NCI-H345 treated with DMSO at 0.1 percent for 48 hours (cell line): ENCODE measurements around the gene TMEM72.

Experiments used
- DNase-seq: peaks from one replicate; lab custom pipeline; 2025; ENCODE audit not compliant: unreplicated experiment; lab: John Stamatoyannopoulos, UW

TMEM72 gene

DNA sequence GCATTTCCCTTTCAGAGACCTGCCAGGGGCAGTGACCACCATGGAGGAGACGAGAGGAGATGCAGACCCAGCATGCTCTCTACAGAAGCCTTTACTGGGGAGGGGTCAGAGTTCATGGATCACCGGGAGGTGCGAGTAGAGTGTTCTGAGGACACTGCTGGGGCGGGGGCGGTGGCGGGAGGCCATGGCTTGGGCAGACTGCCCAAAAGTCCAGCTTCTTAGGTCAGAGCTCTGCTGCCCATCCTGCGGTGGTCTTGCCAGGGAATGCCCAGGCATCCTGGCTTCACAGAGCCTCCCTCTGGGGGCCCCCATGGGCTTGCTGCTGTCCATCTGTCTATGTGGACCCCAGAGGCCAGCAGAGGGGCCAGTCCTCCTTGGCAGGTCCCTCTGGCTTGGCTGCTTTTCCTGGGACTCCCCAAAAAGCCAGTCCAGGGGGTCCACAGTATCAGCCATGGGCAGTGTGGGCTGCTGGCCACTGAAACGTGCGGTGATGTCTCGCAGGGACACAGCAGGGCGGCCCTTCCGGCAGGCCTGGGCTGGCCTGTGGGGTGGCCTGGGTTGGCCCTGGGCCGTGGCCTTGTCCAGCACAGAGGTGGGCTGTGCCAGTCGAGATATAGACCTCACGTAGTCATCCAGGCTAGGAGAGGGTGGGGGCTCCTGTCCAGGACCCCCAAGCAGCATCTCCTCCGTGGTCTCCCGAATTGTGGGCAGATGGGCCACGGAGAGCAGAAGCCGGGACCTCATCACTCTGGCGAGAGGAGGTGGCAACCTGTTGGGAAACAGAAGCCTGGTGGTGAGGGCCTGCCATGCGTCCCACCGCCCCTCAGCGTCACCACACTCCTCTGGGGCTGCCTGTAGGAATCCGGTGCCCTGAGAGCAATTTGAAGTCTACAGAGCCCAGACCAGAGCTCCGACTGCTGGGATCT lies 66.4 kb downstream of the TMEM72 start:
- DNase-seq = no peak

DNA sequence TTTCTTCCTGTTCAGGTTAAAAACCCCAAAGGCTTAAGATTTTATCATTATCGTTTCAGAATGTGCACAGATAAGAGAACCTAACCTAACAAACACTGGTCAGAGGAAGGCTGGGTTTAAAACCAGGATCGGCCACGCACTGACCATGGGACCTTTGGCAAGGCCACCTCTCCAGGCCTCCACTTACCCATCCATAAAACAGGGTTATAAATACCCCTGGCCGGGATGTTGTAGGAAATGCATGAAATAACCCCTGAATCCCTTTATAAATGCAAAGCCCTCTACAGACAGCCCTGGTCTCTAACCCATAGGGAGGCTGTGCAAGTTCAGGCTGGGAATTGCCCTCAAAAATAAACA lies 67.1 kb downstream of the TMEM72 start:
- DNase-seq = no peak

DNA sequence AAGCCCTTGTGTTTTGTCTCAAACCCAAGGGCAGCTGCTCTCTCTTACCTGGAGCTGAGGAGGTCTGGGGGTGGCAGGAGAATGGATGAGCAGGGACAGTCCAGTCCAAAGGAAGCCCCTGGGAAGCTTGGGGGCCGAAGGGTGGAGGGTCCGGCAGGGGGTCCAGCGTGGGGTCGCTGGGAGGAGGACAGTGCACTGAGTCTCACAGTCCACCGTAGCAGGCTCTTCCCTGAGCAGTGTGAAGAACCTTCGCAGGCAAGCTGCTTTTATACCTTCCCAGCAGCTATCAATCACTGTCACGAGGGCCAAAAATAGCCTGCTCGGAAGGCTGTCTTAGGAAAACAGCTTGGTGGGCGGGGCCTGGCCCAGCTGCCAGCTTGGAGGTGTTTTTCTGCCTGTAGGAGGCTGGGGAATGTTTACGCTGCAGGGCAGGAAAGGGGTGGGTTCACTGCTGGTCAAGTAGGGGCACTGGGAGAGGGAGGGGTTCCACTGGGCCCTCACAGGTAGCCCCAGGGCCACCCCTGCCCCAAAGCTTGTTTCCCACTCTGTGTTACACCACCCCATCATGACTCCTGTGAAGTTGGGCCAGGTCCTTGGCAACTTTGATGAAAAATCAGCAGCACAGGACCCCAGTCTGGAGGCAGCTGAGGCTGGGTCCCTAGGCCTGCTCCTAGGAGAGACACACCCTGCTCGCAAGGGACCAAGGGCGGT lies 67.6 kb downstream of the TMEM72 start, which contains the start of gene DEPP1:
DEPP1 (minus strand) TSS at position 240 of the 711 bp plus-strand sequence. CDS start 779 bp downstream, outside the sequence.
- DNase-seq = peak; percentile 68

DNA sequence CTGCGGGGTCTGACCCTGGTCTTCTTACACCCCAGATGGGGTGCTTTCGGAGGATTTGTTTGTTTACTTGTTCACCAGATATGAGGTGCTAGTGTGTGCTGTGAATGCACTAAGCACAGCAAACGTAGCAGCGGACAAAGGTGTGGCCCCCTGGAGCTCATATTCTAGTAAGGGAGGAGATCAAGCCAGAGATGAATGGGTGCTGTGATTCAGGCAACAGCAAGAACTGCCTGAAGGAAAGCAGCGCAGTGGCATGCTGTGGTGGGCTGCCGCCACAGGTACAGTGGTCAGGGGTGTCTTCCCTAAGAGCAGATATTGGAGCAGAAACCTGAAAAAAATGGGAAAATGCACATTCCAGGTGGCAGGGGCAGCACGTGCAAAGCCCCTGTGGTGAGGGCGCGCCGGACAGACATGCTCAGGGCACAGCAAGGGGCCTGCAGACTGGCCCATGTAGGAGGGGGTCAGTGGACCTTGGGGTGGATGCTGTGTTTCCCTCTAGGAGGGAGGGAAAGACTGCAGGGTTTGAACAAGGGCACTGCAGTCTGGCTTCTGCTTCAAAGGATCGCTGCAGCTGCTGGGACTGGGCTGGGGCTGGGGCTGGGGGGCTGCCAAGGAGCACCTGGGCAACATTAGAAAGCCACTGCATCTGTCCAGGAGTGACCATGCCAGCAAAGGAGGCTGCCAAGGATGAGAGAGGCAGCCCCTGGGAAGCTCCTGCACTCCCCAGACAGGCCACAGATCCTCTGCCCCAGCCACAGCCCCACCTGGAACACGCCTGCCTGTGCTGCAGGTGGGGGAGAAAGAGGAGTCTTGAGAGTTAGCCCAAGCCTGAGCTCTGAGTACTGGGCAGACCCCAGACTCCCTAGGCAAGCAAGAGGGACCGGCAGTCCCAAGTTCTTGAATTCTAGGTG lies 68.4 kb downstream of the TMEM72 start:
- DNase-seq = no peak

DNA sequence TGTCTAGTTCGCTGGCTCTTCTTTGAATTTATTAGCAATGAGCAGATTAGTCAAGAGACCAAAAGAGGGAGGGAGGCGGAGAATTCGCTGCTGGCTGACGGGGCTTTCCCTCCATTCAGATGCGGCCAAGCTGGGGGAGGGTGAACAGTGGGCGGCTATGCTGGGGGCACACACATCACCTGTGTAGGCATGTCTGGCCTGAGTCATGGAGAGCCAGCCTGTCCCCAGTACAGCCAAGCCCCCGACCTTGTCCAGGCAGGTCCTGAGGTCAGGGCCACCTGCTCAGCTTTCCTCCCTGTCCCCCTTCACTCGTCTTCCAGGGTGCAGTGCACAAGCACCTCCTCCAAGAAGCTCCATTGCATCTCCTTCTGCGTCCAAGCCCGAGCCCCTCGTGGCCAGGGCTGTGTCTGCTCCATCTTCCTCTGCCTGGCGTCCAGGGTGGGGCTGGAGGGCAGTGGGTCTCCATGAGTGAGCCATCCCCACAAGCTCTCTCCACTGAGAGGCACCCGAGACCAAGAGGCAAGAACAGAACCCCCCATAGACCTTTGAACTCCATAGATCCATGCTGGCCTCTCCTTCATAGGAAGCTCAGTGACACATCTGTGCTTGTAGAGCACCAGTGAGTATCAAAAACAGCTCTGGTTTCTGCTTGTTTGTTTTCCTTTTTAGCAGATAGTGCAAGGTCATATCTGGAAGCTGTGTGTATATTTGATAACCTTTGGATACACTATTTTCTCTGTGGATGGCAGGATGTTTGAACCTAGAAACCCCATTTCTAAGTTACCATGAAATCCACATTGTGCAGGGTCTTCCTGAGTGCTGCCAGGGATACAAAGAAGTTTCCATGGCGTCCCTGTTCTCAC lies 69.4 kb downstream of the TMEM72 start:
- no peak for DNase-seq

DNA sequence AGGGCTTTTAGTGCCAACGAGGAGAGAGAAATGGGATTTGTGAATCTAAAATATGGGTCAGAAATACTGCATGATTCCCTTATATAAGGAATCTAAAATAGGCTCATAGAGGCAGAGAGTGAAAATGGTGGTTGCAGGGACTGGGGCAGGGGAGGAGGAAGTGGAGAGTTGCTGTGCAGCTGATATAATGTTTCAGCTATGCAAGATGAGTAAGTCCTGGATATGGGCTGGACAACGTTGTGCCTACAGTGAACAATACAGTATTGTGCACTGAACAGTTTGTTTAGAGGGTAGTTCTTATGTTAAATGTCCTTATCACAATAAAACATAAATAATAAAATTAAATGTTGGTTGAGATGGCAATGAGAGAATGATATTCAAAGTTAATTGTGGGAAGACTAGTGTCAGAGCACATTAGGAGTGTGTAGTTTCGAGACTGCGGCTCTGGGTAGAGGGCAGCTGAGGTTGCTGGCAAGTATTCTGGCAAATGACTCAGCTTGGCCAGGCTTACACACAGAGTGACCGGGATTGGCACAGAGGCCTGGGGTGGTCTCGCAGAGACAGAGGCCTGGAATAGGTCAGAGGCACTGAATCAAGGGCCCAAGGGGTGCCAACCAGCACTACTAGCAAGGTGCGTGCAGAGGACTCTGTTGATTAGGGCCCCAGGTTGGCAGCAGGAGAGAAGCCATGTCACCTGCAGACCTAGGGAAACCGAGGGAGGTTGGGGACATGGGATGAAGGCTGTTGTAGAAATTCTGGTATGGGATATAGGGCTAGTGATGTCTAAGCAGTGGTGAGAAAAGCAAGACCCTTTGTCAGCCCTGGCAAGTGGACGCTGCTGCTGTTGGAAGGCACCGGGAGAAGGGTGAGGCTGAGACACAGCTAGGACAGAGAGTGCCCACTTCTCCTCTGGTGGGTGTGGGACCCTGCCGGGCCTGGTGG lies 70.3 kb downstream of the TMEM72 start:
- no peak for DNase-seq

DNA sequence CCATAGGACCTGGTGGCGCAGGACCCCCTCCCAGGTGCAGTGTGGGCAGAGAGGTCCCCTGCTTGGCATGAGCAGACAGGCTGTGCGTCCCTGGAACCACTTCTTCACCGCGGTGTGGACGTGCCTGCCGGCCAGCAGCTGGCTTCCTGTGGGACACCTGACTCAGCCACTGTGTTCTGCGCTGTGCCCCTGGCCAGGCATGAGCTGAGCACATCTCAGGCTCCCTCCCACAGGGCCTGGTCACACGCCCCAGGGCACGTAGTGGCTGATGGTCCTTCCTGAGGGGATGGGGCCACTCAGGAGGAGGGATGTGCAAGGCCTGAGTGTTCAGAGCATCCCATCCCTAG lies 71.0 kb downstream of the TMEM72 start:
- DNase-seq = no peak

DNA sequence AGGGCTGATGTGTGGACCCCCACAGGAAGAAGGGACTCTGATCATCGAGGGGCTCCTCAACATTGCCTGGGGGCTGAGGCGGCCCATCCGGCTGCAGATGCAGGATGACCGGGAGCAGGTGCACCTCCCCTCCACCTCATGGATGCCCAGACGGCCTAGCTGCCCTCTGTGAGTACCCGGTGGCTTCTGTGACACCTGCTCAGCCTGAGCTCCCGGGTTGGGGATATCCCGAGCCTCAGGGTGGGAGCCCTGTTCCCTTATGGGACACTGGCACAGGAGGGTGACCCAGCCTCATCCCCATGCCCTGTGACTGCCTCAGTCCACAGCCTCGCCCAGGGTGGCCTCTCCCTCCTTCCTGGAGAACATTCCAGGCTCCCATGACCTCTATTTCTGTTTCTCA lies 71.4 kb downstream of the TMEM72 start:
- no peak for DNase-seq

DNA sequence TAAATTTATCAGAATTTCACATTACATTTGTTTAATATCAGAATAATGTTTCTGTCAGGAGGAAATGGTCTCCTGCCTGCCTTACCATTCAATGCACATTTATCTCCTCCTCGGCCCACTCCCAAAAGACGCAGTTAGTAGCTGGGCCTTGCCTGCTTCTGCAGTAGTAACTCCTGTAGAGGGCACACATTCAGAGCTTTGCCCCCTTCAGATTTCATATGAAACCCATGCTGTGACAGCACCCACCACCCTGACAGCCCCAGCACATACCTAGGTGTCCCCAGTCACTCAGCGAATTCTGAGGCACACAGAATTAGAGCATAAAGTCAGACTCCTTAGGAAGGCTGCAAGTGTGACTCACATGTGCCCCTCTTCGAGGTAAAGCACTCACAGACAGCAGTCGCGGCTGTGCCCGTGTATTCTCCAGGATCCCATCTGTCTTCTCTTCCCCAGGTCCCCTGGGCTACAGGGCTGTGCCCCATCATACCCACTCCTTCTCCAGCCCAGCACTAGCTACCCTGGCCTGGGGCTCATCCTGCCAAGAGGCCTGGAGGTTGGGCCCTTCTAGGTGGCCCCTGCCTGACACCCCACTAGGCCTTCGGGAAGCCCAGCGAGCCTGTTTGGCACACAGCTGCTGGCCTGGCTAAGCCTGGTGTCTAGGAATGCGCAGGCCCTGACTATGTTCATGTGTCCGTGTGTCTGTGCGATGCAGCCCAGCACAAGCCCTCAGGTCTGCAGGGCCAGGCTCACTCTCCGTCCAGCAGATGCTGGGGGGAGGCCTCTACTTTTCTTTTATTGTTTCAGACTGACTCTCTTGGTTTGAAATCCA lies 72.1 kb downstream of the TMEM72 start:
- DNase-seq = no peak

DNA sequence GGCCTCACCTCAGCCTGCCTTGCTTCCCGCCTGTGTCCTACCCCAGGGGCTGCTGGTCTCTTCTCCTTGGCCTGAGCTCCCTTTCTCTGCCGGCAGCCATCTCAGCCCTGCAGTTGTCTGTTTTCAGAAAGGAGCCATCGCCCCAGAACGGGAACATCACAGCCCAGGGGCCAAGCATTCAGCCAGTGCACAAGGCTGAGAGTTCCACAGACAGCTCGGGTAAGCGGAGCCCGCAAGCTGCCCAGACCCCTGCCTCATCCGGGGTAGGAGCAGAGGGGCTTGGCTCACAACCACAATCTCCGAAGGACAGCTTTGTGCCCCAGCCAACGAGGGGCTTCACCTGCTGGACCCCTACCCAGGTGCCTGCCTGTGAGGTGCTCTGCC lies 72.8 kb downstream of the TMEM72 start:
- no peak for DNase-seq

DNA sequence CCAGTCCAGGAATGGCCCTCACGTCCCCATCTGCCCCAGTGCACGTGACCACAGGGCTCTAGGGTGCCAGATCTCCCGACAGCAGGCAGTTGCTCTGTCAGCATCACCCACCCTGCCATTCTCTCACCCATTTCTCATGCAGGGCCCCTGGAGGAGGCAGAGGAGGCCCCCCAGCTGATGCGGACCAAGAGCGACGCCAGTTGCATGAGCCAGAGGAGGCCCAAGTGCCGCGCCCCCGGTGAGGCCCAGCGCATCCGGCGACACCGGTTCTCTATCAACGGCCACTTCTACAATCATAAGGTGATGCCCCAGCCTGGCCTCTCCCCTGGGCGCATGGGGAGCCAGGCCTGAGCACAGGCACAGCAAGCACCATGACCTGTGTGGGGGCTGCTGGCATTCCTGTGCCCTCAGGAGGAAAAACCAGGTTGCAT lies 73.5 kb downstream of the TMEM72 start:
- DNase-seq = no peak

DNA sequence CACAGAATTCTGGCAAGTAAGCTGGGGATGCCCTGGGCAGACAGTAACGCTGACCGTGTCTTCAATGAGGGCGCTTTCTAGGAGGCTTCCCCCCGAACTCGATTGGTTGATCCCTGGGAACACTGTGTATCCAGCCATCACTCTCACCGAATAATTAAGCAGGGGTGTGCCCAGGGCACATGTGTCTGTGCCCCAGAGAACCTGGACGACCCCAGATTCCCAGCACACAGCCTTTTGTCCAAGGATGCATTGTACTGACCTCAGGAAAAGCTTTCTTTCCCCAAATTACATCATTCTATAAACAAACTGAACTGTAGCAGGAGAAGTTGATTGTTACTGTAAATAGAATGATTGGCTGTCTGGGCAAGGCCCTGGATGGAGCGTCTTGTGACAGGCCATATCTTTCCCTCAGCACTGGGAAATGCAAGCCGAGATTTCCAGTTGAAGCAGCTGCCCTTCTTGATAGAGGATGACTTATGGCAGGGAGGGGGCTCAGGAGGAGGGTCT lies 74.1 kb downstream of the TMEM72 start:
- DNase-seq = no peak

DNA sequence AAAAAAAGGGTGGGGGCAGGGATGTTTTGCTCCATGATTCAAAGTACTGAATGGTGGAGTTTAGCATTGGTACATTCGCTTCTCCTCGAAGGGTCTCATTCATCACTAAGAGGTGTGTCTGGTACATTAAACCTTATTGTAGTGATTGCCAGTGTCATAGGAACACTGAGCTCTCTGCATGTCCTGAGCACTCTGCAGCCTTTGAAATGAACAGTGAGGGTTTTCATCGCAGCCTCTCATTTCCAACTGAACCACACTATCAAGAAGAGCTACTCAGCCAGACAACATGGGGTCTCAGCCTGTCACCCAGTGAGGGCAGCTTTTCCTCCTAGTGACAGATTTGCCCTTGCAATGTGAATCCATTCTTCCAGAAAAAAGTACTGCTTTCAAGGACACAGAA lies 75.0 kb downstream of the TMEM72 start:
- no peak for DNase-seq
